IPS-15b (cell line): Measurements from ENCODE around the gene LRIF1.
"Not testable (repeated sequence)": the region's sequence is repeated elsewhere in the genome, so short reads cannot be mapped to it uniquely, and the experiment has no call there.

Experiments used
- H3K27me3 ChIP-seq: one replicate; pipeline ENCODE4 v1.6.1; 2013; ENCODE audit warnings: low read length; ENCODE audit not compliant: control insufficient read depth, insufficient read depth
- H3K36me3 ChIP-seq: one replicate; pipeline ENCODE4 v1.6.1; 2013; ENCODE audit warnings: low read length; ENCODE audit not compliant: control insufficient read depth, insufficient read depth
- H3K4me1 ChIP-seq: one replicate; pipeline ENCODE4 v1.6.1; 2013; ENCODE audit warnings: mild to moderate bottlenecking, low read length; ENCODE audit not compliant: control insufficient read depth, insufficient read depth
- H3K4me3 ChIP-seq: one replicate; pipeline ENCODE4 v1.5.1; 2013; ENCODE audit warnings: low read depth, low read length
- H3K9ac ChIP-seq: one replicate; pipeline ENCODE4 v1.6.1; 2013; ENCODE audit warnings: low read depth, mild to moderate bottlenecking, low read length
- H3K9me3 ChIP-seq: one replicate; pipeline ENCODE4 v1.6.1; 2013; ENCODE audit warnings: mild to moderate bottlenecking, low read length; ENCODE audit not compliant: control insufficient read depth, insufficient read depth

LRIF1 gene, protein sequence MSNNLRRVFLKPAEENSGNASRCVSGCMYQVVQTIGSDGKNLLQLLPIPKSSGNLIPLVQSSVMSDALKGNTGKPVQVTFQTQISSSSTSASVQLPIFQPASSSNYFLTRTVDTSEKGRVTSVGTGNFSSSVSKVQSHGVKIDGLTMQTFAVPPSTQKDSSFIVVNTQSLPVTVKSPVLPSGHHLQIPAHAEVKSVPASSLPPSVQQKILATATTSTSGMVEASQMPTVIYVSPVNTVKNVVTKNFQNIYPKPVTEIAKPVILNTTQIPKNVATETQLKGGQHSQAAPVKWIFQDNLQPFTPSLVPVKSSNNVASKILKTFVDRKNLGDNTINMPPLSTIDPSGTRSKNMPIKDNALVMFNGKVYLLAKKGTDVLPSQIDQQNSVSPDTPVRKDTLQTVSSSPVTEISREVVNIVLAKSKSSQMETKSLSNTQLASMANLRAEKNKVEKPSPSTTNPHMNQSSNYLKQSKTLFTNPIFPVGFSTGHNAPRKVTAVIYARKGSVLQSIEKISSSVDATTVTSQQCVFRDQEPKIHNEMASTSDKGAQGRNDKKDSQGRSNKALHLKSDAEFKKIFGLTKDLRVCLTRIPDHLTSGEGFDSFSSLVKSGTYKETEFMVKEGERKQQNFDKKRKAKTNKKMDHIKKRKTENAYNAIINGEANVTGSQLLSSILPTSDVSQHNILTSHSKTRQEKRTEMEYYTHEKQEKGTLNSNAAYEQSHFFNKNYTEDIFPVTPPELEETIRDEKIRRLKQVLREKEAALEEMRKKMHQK

DNA sequence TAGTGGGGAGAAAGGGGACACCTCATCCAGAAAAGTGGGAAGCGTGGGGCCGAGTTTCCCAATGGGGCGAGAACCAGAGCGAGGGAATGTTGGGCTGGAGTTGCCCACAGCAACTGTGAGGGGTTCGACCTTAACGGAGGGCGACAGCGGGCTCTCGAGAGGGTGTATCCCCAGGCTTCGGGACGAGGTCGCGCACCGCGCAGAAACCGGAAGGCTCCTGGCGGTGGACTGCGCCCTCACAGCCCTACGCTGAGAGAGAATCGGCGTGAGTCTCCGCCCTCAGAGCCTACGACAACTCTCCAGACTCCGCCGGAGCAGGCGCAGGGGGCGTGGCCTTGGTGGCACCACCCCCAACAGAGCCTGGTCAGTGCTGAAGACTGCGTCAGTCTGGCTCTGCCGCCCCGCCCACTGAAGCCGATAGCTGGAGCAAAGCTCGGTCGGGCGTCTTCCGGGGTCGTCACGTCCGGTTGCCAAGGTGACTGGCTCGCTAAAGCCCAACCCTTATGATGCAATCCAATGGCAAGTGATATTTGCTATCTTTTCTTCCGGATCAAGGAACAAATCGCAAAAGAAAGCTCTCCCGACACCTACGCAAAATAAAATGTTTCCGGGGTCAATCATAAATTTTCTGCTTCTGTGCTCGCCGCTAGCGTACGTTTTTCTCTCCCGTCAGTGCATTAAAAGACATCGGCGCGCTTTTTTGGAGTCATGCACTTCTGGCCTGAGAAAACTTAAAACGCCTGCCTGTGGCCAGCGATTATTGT is at the start of gene LRIF1:
TSS of gene LRIF1 (minus strand) at position 232 of the 764 bp plus-strand sequence. CDS start 234 bp downstream, outside the sequence.
- Histone ChIP-seq H3K4me3 (peak within 1 kb of the TSS; percentile 93), H3K9me3 (no peaks in the 10 kb centered on the region), H3K4me1 (no peaks in the 10 kb centered on the region), H3K36me3 (no peaks in the 10 kb centered on the region), H3K9ac (peak within 1 kb of the TSS; percentile 94), H3K27me3 (no peaks in the 10 kb centered on the region)

GRCh38 chr1:111008031-111008430 is 44.3 kb upstream of the LRIF1 start:
- Histone ChIP-seq H3K4me3 (no peak overlapping the region), H3K4me1 (no peaks in the 10 kb centered on the region), H3K27me3 (no peaks in the 10 kb centered on the region), H3K36me3 (no peaks in the 10 kb centered on the region), H3K9me3 (no peaks in the 10 kb centered on the region), H3K9ac (no peak overlapping the region)

- H3K4me1 ChIP-seq: no peaks in the 10 kb centered on the region
Measured at GRCh38 chr1:111006556-111006955, 42.8 kb upstream of the LRIF1 start.

GRCh38 chr1:110999607-111000006 is 35.9 kb upstream of the LRIF1 start:
- H3K36me3 ChIP-seq, H3K4me3 ChIP-seq, H3K9me3 ChIP-seq, H3K9ac ChIP-seq, H3K27me3 ChIP-seq, H3K4me1 ChIP-seq: not testable (repeated sequence)

More at GRCh38 chr1:111006556-111006955, 42.8 kb upstream of the LRIF1 start:
- no peaks in the 10 kb centered on the region for H3K36me3 ChIP-seq
- H3K9me3 ChIP-seq: no peaks in the 10 kb centered on the region
- no peak overlapping the region for H3K9ac ChIP-seq
- H3K27me3 ChIP-seq: no peaks in the 10 kb centered on the region
- no peak overlapping the region for H3K4me3 ChIP-seq

- not testable (repeated sequence) for H3K9ac ChIP-seq, H3K36me3 ChIP-seq, H3K4me1 ChIP-seq, H3K27me3 ChIP-seq, H3K4me3 ChIP-seq, H3K9me3 ChIP-seq
Measured at GRCh38 chr1:110992329-110992728, 28.6 kb upstream of the LRIF1 start.

- not testable (repeated sequence) for H3K9ac ChIP-seq, H3K36me3 ChIP-seq, H3K4me1 ChIP-seq, H3K4me3 ChIP-seq, H3K9me3 ChIP-seq, H3K27me3 ChIP-seq
Measured at GRCh38 chr1:110991295-110991694, 27.6 kb upstream of the LRIF1 start.

- no peak overlapping the region for H3K4me3 ChIP-seq
- H3K9me3 ChIP-seq: no peaks in the 10 kb centered on the region
- no peak overlapping the region for H3K9ac ChIP-seq
- H3K27me3 ChIP-seq: no peaks in the 10 kb centered on the region
- H3K36me3 ChIP-seq: no peaks in the 10 kb centered on the region
- no peaks in the 10 kb centered on the region for H3K4me1 ChIP-seq
Measured at GRCh38 chr1:110990541-110990940, 26.8 kb upstream of the LRIF1 start.

GRCh38 chr1:110986407-110986891 is 22.7 kb upstream of the LRIF1 start:
- H3K36me3 ChIP-seq: no peaks in the 10 kb centered on the region
- no peaks in the 10 kb centered on the region for H3K27me3 ChIP-seq
- H3K9me3 ChIP-seq: no peaks in the 10 kb centered on the region
- no peak overlapping the region for H3K9ac ChIP-seq
- H3K4me3 ChIP-seq: no peak overlapping the region
- H3K4me1 ChIP-seq: no peaks in the 10 kb centered on the region

DNA sequence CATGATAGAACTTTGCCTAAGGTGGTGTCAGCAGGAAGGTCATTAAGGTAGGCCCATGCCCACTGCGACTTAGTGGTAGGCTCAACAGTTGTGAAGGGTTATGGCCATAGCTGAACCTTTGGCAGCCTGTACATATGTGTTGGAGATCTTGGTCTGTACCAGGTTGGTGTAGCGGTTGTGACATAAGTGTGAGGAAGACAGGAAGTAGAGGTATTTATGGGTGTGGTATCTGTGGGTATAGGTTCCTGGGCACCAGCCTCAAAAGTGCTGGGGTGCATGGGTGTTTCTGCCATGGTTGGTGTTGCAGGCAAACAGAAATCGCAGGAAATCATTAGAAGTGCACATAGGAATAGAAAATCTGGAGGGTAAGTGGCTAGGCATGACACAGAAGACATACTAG is 18.6 kb upstream of the LRIF1 start:
- no peak overlapping the region for H3K9ac ChIP-seq
- no peaks in the 10 kb centered on the region for H3K4me1 ChIP-seq
- no peaks in the 10 kb centered on the region for H3K27me3 ChIP-seq
- H3K9me3 ChIP-seq: no peaks in the 10 kb centered on the region
- H3K36me3 ChIP-seq: no peaks in the 10 kb centered on the region
- no peak overlapping the region for H3K4me3 ChIP-seq

- Histone ChIP-seq H3K36me3 (no peaks in the 10 kb centered on the region), H3K4me1 (no peaks in the 10 kb centered on the region), H3K9ac (no peak overlapping the region), H3K9me3 (no peaks in the 10 kb centered on the region), H3K4me3 (no peak overlapping the region), H3K27me3 (no peaks in the 10 kb centered on the region)
Measured at GRCh38 chr1:110979154-110979553, 15.4 kb upstream of the LRIF1 start.

DNA sequence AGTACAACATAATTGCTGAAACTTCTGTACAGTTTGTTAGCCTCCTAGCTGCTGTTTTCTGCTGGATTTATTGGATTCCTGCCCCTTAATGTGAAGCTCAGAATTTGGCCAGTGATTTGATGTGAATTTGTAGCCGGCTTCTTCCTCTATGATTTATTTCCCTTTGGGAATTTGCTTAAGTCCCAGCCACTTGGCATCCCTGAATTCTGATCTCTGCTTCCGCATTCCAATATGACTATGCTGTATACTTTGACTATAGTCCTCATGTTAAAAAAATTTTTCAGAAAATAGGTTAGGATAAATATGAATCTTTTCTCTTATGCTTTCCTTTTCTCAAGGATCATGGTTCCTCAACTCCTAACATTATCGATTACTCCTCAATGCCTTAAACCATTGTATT is 12.4 kb upstream of the LRIF1 start:
- H3K9ac ChIP-seq: no peak overlapping the region
- no peaks in the 10 kb centered on the region for H3K9me3 ChIP-seq
- no peaks in the 10 kb centered on the region for H3K4me1 ChIP-seq
- peaks cover 3% of the 10 kb centered on the region for H3K27me3 ChIP-seq
- no peaks in the 10 kb centered on the region for H3K36me3 ChIP-seq
- no peak overlapping the region for H3K4me3 ChIP-seq
